ENCODE results near the gene EEPD1.

DNA sequence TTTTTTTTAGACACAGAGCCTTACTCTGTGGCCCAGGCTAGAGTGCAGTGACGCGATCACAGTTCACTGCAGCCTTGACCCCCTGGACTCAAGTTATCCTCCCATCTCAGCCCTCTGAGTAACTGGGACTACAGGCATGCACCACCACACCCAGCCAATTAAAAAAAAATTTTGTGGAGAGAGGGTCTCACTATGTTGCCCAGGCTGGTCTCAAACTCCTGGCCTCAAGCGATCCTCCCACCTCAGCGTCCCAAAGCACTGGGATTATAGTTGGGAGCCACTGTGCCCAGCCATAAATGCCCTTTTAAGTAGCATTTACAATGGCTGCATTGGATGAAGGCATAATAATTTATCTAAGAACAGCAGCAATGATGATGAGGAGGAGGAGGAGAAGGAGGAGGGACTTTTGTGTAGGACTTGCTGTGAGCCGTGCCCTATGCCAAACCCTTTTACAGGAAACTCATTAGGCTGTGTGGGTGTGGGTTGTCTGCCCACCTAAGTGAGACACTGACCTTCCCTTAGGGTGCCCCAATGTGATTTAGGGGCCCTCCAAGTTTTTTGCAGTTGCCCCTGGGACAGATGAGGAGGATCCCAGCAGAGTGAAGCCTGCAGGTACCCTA lies 51.1 kb downstream of the EEPD1 start:
- TF ChIP-seq, protein P1, sequence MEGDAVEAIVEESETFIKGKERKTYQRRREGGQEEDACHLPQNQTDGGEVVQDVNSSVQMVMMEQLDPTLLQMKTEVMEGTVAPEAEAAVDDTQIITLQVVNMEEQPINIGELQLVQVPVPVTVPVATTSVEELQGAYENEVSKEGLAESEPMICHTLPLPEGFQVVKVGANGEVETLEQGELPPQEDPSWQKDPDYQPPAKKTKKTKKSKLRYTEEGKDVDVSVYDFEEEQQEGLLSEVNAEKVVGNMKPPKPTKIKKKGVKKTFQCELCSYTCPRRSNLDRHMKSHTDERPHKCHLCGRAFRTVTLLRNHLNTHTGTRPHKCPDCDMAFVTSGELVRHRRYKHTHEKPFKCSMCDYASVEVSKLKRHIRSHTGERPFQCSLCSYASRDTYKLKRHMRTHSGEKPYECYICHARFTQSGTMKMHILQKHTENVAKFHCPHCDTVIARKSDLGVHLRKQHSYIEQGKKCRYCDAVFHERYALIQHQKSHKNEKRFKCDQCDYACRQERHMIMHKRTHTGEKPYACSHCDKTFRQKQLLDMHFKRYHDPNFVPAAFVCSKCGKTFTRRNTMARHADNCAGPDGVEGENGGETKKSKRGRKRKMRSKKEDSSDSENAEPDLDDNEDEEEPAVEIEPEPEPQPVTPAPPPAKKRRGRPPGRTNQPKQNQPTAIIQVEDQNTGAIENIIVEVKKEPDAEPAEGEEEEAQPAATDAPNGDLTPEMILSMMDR (IDR thresholded peaks at IDR 0.05), result no peak
- no peak for TF ChIP-seq POLR2A (IDR thresholded peaks at IDR 0.05)
